Astrocyte (in vitro differentiated cells and primary cell): ENCODE data around the gene AACS. TPM values are rescaled to one million over a fixed set of nuclear protein-coding genes. Genes with fewer than 3 reads are reported as not detected.

Experiments
- DNase-seq: peaks from one replicate; pipeline ENCODE4 v3.0.0-alpha.2; 2010; ENCODE audit warnings: low read depth
- FAIRE-seq: peaks from 2 replicates; lab custom pipeline; 2011; peaks lifted over from hg19 to GRCh38; lab: Jason Lieb, UNC
- H2AFZ ChIP-seq: 2 replicates; pipeline ENCODE4 v1.6.0; 2012; ENCODE audit warnings: low read depth, low read length, inconsistent platforms
- H3K27ac ChIP-seq: 2 replicates; pipeline ENCODE4 v1.5.1; 2011; ENCODE audit warnings: low read depth, low read length, inconsistent platforms
- H3K27me3 ChIP-seq: 2 replicates; pipeline ENCODE4 v1.6.0; 2011; ENCODE audit warnings: low read length, inconsistent platforms; ENCODE audit not compliant: insufficient read depth
- H3K36me3 ChIP-seq: 2 replicates; pipeline ENCODE4 v1.5.1; 2011; ENCODE audit warnings: low read length, inconsistent platforms; ENCODE audit not compliant: insufficient read depth
- H3K4me1 ChIP-seq: 2 replicates; pipeline ENCODE4 v1.5.1; 2011; ENCODE audit warnings: low read length, inconsistent platforms; ENCODE audit not compliant: insufficient read depth
- H3K4me2 ChIP-seq: 2 replicates; pipeline ENCODE4 v1.6.0; 2012; ENCODE audit warnings: low read length, inconsistent platforms
- H3K4me3 ChIP-seq: 2 replicates; pipeline ENCODE4 v1.5.1; 2011; ENCODE audit warnings: low read depth, mild to moderate bottlenecking, low read length, inconsistent platforms; ENCODE audit not compliant: insufficient read depth
- H3K79me2 ChIP-seq: 2 replicates; pipeline ENCODE4 v1.6.0; 2012; ENCODE audit warnings: mild to moderate bottlenecking, low read length, inconsistent platforms; ENCODE audit not compliant: insufficient read depth
- H3K9ac ChIP-seq: 2 replicates; pipeline ENCODE4 v1.6.0; 2012; ENCODE audit warnings: mild to moderate bottlenecking, low read length, inconsistent platforms
- H3K9me3 ChIP-seq: 2 replicates; pipeline ENCODE4 v1.5.1; 2012; ENCODE audit warnings: low read depth, mild to moderate bottlenecking, low read length, inconsistent platforms; ENCODE audit not compliant: insufficient read depth
- H4K20me1 ChIP-seq: 2 replicates; pipeline ENCODE4 v1.6.0; 2012; ENCODE audit warnings: low read length, inconsistent platforms; ENCODE audit not compliant: insufficient read depth
- H3K27ac Mint-ChIP-seq: one replicate; pipeline ENCODE4 v1.8.0; 2021; ENCODE audit warnings: mild to moderate bottlenecking, mixed read lengths; ENCODE audit not compliant: unreplicated experiment
- H3K27me3 Mint-ChIP-seq: one replicate; pipeline ENCODE4 v1.8.0; 2021; ENCODE audit warnings: low read depth, mixed read lengths; ENCODE audit not compliant: unreplicated experiment
- H3K36me3 Mint-ChIP-seq: one replicate; pipeline ENCODE4 v1.8.0; 2021; ENCODE audit warnings: low read depth, mixed read lengths; ENCODE audit not compliant: unreplicated experiment
- H3K4me1 Mint-ChIP-seq: one replicate; pipeline ENCODE4 v1.8.0; 2021; ENCODE audit warnings: low read depth, mixed read lengths; ENCODE audit not compliant: unreplicated experiment
- H3K4me3 Mint-ChIP-seq: one replicate; pipeline ENCODE4 v1.8.0; 2021; ENCODE audit warnings: mild to moderate bottlenecking, moderate library complexity, mixed read lengths; ENCODE audit not compliant: unreplicated experiment
- H3K9me3 Mint-ChIP-seq: one replicate; pipeline ENCODE4 v1.8.0; 2021; ENCODE audit warnings: mild to moderate bottlenecking, mixed read lengths; ENCODE audit not compliant: unreplicated experiment
- EZH2 ChIP-seq: IDR thresholded peaks from 2 replicates; pipeline ENCODE4 v1.6.1; 2012; ENCODE audit warnings: mild to moderate bottlenecking, low read length, inconsistent platforms; ENCODE audit not compliant: insufficient read depth
- total RNA-seq: library from RNA; stranded (reverse); gene quantifications from 2 replicates; pipeline ENCODE4 v1.2.1, GENCODE V29; 2021
- TF ChIP-seq, protein P1 (sequence below): IDR thresholded peaks from 2 replicates; pipeline ENCODE4 v1.5.1; 2011; ENCODE audit warnings: low read depth, mild to moderate bottlenecking, inconsistent platforms, low read length, moderate library complexity; ENCODE audit not compliant: insufficient read depth

AACS gene
- total RNA-seq, 1 donor from 2014 or later, result 22.5 TPM

DNA sequence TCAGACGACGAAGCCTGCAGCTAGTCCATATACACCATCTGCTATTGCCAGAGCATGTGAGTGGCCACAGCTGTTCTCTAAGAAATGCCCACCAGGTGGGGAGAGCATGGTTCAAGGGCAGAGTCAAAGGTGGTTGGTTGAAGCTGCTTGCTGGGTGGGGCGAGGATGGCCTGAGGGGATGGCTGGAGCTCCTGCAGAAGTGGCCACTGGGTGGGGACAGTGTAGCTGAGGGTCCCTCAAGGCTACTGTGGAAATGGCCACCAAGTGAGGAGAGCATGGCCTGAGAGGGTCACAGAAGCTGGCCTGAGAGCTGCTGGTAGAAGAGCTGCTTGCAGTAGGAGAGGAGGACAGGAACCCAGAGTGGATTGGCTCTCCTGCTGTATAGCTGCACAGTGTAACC, 102.4 kb downstream of the AACS start:
- Histone ChIP-seq H3K4me2 (no peak overlapping the region), H3K4me1 (no peaks in the 10 kb centered on the region), H2AFZ (no peak overlapping the region), H3K79me2 (no peaks in the 10 kb centered on the region), H3K9ac (no peak overlapping the region), H3K36me3 (no peaks in the 10 kb centered on the region), H4K20me1 (no peaks in the 10 kb centered on the region), H3K4me3 (no peak overlapping the region), H3K9me3 (peaks cover 3% of the 10 kb centered on the region), H3K27ac (no peak overlapping the region), H3K27me3 (no peaks in the 10 kb centered on the region)
- FAIRE-seq, result no peak
- TF ChIP-seq, protein P1, sequence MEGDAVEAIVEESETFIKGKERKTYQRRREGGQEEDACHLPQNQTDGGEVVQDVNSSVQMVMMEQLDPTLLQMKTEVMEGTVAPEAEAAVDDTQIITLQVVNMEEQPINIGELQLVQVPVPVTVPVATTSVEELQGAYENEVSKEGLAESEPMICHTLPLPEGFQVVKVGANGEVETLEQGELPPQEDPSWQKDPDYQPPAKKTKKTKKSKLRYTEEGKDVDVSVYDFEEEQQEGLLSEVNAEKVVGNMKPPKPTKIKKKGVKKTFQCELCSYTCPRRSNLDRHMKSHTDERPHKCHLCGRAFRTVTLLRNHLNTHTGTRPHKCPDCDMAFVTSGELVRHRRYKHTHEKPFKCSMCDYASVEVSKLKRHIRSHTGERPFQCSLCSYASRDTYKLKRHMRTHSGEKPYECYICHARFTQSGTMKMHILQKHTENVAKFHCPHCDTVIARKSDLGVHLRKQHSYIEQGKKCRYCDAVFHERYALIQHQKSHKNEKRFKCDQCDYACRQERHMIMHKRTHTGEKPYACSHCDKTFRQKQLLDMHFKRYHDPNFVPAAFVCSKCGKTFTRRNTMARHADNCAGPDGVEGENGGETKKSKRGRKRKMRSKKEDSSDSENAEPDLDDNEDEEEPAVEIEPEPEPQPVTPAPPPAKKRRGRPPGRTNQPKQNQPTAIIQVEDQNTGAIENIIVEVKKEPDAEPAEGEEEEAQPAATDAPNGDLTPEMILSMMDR, result no peak
- TF ChIP-seq EZH2, result no peak
- Mint-ChIP-seq H3K4me3 (no peak overlapping the region), H3K9me3 (no peaks in the 10 kb centered on the region), H3K27ac (no peak overlapping the region), H3K4me1 (no peaks in the 10 kb centered on the region), H3K27me3 (peaks cover 11% of the 10 kb centered on the region), H3K36me3 (no peaks in the 10 kb centered on the region)
- DNase-seq, result no peak

DNA sequence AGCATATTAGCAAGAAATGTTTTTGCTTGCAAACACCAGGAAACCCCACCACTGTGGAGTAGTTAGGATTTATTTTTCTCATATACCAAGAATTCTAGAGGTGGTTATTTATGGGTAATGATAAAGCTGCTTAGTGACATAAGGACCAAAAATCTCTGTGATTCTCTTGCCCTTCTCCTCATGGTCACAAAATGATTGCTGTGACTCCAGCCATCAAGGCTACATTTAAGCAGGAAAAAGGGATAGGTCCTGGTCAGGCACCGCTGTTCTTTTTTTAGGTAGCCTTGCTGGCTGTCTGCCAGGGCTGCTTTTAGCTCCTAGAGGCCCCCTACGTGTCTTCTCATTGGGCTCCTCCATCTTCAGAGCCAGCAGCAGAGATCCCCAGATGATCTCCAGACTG, 104.2 kb downstream of the AACS start:
- no peaks in the 10 kb centered on the region for H3K9me3 Mint-ChIP-seq
- Histone ChIP-seq H3K4me1 (no peaks in the 10 kb centered on the region), H3K79me2 (no peaks in the 10 kb centered on the region), H3K36me3 (no peaks in the 10 kb centered on the region), H3K9ac (no peak overlapping the region), H3K9me3 (peaks cover 3% of the 10 kb centered on the region), H3K4me3 (no peak overlapping the region), H3K27ac (no peak overlapping the region), H3K27me3 (no peaks in the 10 kb centered on the region), H4K20me1 (no peaks in the 10 kb centered on the region), H3K4me2 (no peak overlapping the region), H2AFZ (no peak overlapping the region)
- no peaks in the 10 kb centered on the region for H3K36me3 Mint-ChIP-seq
- DNase-seq, result no peak
- peaks cover 11% of the 10 kb centered on the region for H3K27me3 Mint-ChIP-seq
- no peak overlapping the region for H3K4me3 Mint-ChIP-seq
- no peaks in the 10 kb centered on the region for H3K4me1 Mint-ChIP-seq
- TF ChIP-seq EZH2, result no peak
- TF ChIP-seq, protein P1, result no peak
- no peak overlapping the region for H3K27ac Mint-ChIP-seq
- no peak for FAIRE-seq

DNA sequence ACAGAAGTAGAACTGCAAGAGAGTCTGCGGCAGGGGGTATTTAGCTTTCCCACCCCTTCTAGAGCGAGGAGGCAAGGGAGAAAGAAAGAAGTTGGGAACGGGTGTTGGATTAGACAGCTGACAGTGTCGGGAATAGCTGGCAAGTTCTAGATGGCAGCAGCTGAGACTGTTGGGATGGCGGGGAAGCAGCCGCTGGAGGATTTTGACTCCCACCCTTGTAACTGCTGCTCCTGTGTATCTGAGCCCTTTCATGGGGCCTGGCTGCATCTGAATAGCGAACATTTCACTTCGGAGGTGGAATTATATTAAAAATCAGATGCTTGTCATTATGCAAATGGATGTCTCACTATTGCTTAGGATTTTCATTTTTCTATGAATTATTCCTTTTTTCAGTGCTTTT, 104.6 kb downstream of the AACS start:
- Mint-ChIP-seq H3K27ac (no peak overlapping the region), H3K9me3 (no peaks in the 10 kb centered on the region), H3K4me1 (no peaks in the 10 kb centered on the region), H3K27me3 (peaks cover 13% of the 10 kb centered on the region), H3K4me3 (no peak overlapping the region), H3K36me3 (no peaks in the 10 kb centered on the region)
- no peaks in the 10 kb centered on the region for H3K27me3 ChIP-seq
- no peaks in the 10 kb centered on the region for H3K36me3 ChIP-seq
- no peak overlapping the region for H3K27ac ChIP-seq
- no peaks in the 10 kb centered on the region for H4K20me1 ChIP-seq
- TF ChIP-seq, protein P1, result no peak
- no peak for TF ChIP-seq EZH2
- FAIRE-seq (no peak), DNase-seq (no peak)
- no peak overlapping the region for H3K4me2 ChIP-seq
- no peaks in the 10 kb centered on the region for H3K79me2 ChIP-seq
- peaks cover 3% of the 10 kb centered on the region for H3K9me3 ChIP-seq
- no peak overlapping the region for H2AFZ ChIP-seq
- H3K4me3 ChIP-seq, result no peak overlapping the region
- no peak overlapping the region for H3K9ac ChIP-seq
- H3K4me1 ChIP-seq, result no peaks in the 10 kb centered on the region
